DOHH2 (cell line): ENCODE measurements around the gene ZBED5.

ENCODE experiments used
- H3F3A ChIP-seq: fragments of 200-600 bp; sonication (generic), shearing (Covaris generic); 2 replicates; pipeline ENCODE4 v1.6.0; 2016; ENCODE audit warnings: antibody characterized with exemption, mild to moderate bottlenecking; ENCODE audit not compliant: control insufficient read depth, insufficient read depth
- H3K27ac ChIP-seq: fragments of 200-600 bp; sonication (generic); 2 replicates; pipeline ENCODE4 v1.5.1; 2014; ENCODE audit warnings: low read depth, mild to moderate bottlenecking, low read length, moderate library complexity
- H3K27me3 ChIP-seq: fragments of 200-600 bp; sonication (generic); 2 replicates; pipeline ENCODE4 v1.6.1; 2014; ENCODE audit warnings: mild to moderate bottlenecking, low read length, mixed read lengths; ENCODE audit not compliant: control insufficient read depth
- H3K36me3 ChIP-seq: fragments of 200-600 bp; sonication (generic); 2 replicates; pipeline ENCODE4 v1.6.1; 2014; ENCODE audit warnings: mild to moderate bottlenecking, low read length, moderate library complexity, mixed read lengths; ENCODE audit not compliant: control insufficient read depth
- H3K4me1 ChIP-seq: fragments of 200-600 bp; sonication (generic); 2 replicates; pipeline ENCODE4 v1.6.1; 2014; ENCODE audit warnings: mild to moderate bottlenecking, low read length, mixed read lengths; ENCODE audit not compliant: control insufficient read depth
- H3K4me2 ChIP-seq: fragments of 200-600 bp; sonication (generic); 2 replicates; pipeline ENCODE4 v1.6.0; 2014; ENCODE audit warnings: mild to moderate bottlenecking, low read length, moderate library complexity
- H3K4me3 ChIP-seq: fragments of 200-600 bp; sonication (generic); 2 replicates; pipeline ENCODE4 v1.5.1; 2014; ENCODE audit warnings: mild to moderate bottlenecking, low read length, mixed read lengths
- H3K79me2 ChIP-seq: fragments of 200-600 bp; sonication (generic); 2 replicates; pipeline ENCODE4 v1.6.1; 2014; ENCODE audit warnings: mild to moderate bottlenecking, low read length, mixed read lengths; ENCODE audit not compliant: control insufficient read depth
- H3K9me2 ChIP-seq: fragments of 200-600 bp; sonication (generic); replicated peaks from 2 replicates; pipeline ENCODE4 v1.6.1; 2014; ENCODE audit warnings: mild to moderate bottlenecking, low read length, mixed read lengths; ENCODE audit not compliant: control insufficient read depth
- H3K9me3 ChIP-seq: fragments of 200-600 bp; sonication (generic); 2 replicates; pipeline ENCODE4 v1.6.1; 2014; ENCODE audit warnings: antibody characterized with exemption, low read length, mixed read lengths; ENCODE audit not compliant: control insufficient read depth, insufficient read depth
- H4K20me1 ChIP-seq: fragments of 200-600 bp; sonication (generic); 2 replicates; pipeline ENCODE4 v1.6.0; 2014; ENCODE audit warnings: low read depth, mild to moderate bottlenecking, antibody characterized with exemption, low read length, moderate library complexity; ENCODE audit not compliant: control insufficient read depth, insufficient read depth
- CTCF ChIP-seq: fragments of 200-600 bp; sonication (generic); IDR thresholded peaks from one replicate; pipeline ENCODE4 v1.5.1; 2014; ENCODE audit warnings: antibody characterized with exemption, mild to moderate bottlenecking, low read depth, low read length; ENCODE audit not compliant: poor library complexity, severe bottlenecking
- EZH2phosphoT487 ChIP-seq: fragments of 200-600 bp; sonication (generic); IDR thresholded peaks from 2 replicates; pipeline ENCODE4 v1.6.1; 2017; ENCODE audit warnings: borderline replicate concordance, mild to moderate bottlenecking, antibody characterized with exemption, low read length, moderate library complexity, mixed read lengths

Gene ZBED5

DNA sequence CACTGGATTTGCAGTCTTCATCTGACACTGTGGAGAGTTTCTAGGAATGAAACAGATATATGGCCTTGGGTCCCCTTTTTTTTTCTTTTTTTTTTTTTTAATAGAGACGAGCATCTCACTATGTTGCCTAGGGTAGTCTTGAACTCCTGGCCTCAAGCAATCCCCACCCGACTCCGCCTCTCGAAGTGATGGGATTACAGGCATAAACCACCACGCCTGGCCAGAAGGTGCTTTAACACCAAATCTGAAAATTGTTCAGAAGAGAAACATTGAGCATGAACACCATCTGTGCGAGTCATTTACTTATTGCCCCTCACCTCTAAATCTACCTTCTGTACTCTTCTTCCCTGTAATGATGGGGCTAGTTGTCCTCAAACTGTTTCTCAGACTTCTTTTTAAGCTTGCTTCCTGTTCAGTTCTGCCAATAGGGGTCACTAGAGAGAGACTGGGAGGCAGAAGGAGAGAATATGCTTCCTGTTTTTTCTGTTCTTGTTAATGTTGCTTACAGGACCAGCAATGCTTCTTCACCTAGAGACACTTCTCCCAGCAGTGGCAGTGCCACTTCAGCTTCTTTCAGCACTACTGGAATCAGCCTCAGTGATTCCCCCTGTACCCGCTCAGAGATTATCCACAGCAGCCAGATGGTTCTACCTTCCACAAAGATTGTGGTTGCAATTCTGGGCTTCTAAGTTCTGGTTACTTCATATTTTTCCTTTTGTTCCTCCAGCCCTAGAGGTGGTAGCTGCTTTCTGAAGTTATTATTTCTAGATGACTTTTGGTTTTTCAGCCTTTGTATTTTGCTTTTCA, 20.8 kb upstream of the ZBED5 start:
- Histone ChIP-seq H3K4me2 (no peak overlapping the region; the same call in 1 of the 2 replicates), H3K27ac (no peak overlapping the region)
- TF ChIP-seq EZH2phosphoT487 (no peak), CTCF (peak; percentile 87)

DNA sequence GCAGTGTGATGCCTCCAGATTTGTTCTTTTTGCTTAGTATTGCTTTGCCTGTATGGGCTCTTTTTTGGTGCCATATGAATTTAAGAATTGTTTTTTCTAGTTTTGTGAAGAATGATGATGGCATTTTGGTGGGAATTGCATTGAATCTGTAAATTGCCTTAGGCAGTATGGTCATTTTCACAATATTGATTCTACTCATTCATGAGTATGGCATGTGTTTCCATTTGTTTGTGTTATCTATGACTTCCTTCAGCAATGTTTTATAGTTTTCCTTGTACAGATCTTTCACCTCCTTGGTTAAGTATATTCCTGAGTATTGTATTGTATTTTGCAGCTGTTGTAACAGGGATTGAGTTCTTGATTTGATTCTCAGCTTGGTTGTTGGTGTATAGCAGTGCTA, 18.3 kb upstream of the ZBED5 start:
- no peak overlapping the region for H3K4me2 ChIP-seq
- no peaks in the 10 kb centered on the region; the same call in 1 of the 2 replicates for H3K9me2 ChIP-seq
- no peaks in the 10 kb centered on the region for H4K20me1 ChIP-seq
- H3K79me2 ChIP-seq: peaks cover 14% of the 10 kb centered on the region
- no peak for TF ChIP-seq CTCF
- H3K27me3 ChIP-seq: no peaks in the 10 kb centered on the region
- H3K27ac ChIP-seq: no peak overlapping the region
- H3K4me3 ChIP-seq: no peak overlapping the region
- H3K4me1 ChIP-seq: peaks cover 9% of the 10 kb centered on the region
- H3F3A ChIP-seq: no peaks in the 10 kb centered on the region
- peaks cover 14% of the 10 kb centered on the region for H3K36me3 ChIP-seq
- peaks cover 16% of the 10 kb centered on the region; the same call in 1 of the 2 replicates for H3K9me3 ChIP-seq

More for the DNA sequence above, 20.8 kb upstream of the ZBED5 start:
- H3K9me3 ChIP-seq: peaks cover 1% of the 10 kb centered on the region; the same call in 1 of the 2 replicates
- H3F3A ChIP-seq: no peaks in the 10 kb centered on the region
- H3K4me1 ChIP-seq: peaks cover 7% of the 10 kb centered on the region
- no peaks in the 10 kb centered on the region for H3K27me3 ChIP-seq
- H3K4me3 ChIP-seq: no peak overlapping the region
- H3K9me2 ChIP-seq: no peaks in the 10 kb centered on the region; the same call in 1 of the 2 replicates
- H3K36me3 ChIP-seq: peaks cover 5% of the 10 kb centered on the region; the same call in 1 of the 2 replicates
- H4K20me1 ChIP-seq: no peaks in the 10 kb centered on the region
- peaks cover 10% of the 10 kb centered on the region; the same call in 1 of the 2 replicates for H3K79me2 ChIP-seq

DNA sequence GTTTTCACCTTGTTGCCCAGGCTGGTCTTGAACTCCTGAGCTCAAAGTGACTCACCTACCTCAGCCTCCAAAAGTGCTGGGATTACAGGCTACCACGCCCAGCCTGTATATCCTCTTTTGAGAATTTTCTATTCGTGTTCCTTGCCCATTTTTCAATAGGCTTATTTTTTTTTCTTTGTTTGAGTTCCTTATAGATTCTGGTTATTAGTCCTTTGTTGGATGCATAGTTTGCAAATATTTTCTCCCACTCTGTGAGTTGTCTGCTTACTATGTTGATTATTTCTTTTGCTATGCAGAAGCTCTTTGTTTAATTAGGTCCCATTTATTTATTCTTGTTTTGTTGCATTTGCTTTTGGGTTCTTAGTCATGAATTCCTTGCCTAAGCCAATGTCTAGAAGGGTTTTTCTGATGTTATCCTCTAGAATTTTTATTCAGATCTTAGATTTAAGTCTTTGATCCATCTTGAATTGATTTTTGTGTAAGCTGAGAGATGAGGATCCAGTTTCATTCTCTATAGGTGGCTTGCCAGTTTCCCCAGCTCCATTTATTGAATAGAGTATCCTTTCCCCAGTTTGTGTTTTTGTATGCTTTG, 17.7 kb upstream of the ZBED5 start:
- TF ChIP-seq EZH2phosphoT487 (no peak), CTCF (no peak)
- no peak overlapping the region for H3K4me3 ChIP-seq
- no peak overlapping the region for H3K4me2 ChIP-seq
- H3K27me3 ChIP-seq: no peaks in the 10 kb centered on the region
- H3K9me2 ChIP-seq: no peaks in the 10 kb centered on the region
- no peaks in the 10 kb centered on the region for H3F3A ChIP-seq
- peaks cover 14% of the 10 kb centered on the region for H3K36me3 ChIP-seq
- H3K27ac ChIP-seq: no peak overlapping the region
- H3K4me1 ChIP-seq: peaks cover 16% of the 10 kb centered on the region
- H3K9me3 ChIP-seq: peaks cover 16% of the 10 kb centered on the region; the same call in 1 of the 2 replicates
- H3K79me2 ChIP-seq: peaks cover 16% of the 10 kb centered on the region
- no peaks in the 10 kb centered on the region for H4K20me1 ChIP-seq
